Fibroblast of villous mesenchyme (primary cell): ENCODE measurements around the gene NBEA. TPM values are rescaled to one million over a fixed set of nuclear protein-coding genes. Genes with fewer than 3 reads are reported as not detected.
A peak's percentile ranks its signal among the peaks of the same experiment; 100 is the strongest.

Source experiments
- DNase-seq: peaks from one replicate; pipeline ENCODE4 v3.0.0-alpha.2; 2010; ENCODE audit warnings: low read depth
- H3K4me3 ChIP-seq: 2 replicates; pipeline ENCODE4 v1.5.1; 2011; ENCODE audit warnings: low read depth, mild to moderate bottlenecking, low read length
- CTCF ChIP-seq: IDR thresholded peaks from 2 replicates; pipeline ENCODE4 v1.5.1; 2012; ENCODE audit warnings: low read depth, mild to moderate bottlenecking, low read length; ENCODE audit not compliant: insufficient read depth
- total RNA-seq: library from RNA; depleted of rRNA; stranded (reverse); fragments of >200 nt; gene quantifications from 2 replicates; pipeline ENCODE4 v1.2.3, GENCODE V29; 2012

NBEA gene
- total RNA-seq, 1 donor: 9.5 TPM

- no peak overlapping the region for H3K4me3 ChIP-seq
- TF ChIP-seq CTCF: no peak
- no peak for DNase-seq
Observed at GRCh38 chr13:35704331-35704730, 762.3 kb downstream of the NBEA start.

- H3K4me3 ChIP-seq: no peak overlapping the region
- TF ChIP-seq CTCF: no peak
- no peak for DNase-seq
Observed at GRCh38 chr13:35706281-35706680, 764.2 kb downstream of the NBEA start.

- no peak overlapping the region for H3K4me3 ChIP-seq
- no peak for DNase-seq
Observed at GRCh38 chr13:35706721-35707120, 764.7 kb downstream of the NBEA start.

GRCh38 chr13:35711909-35712308 lies 769.8 kb downstream of the NBEA start:
- no peak for TF ChIP-seq CTCF
- DNase-seq: no peak
- no peak overlapping the region for H3K4me3 ChIP-seq

More at GRCh38 chr13:35706721-35707120, 764.7 kb downstream of the NBEA start:
- no peak for TF ChIP-seq CTCF

- DNase-seq: peak; percentile 51
- no peak overlapping the region for H3K4me3 ChIP-seq
- no peak for TF ChIP-seq CTCF
Observed at GRCh38 chr13:35712907-35713761, 771.1 kb downstream of the NBEA start.

- H3K4me3 ChIP-seq: no peak overlapping the region
- TF ChIP-seq CTCF: no peak
- DNase-seq: no peak
Observed at GRCh38 chr13:35714121-35714520, 772.1 kb downstream of the NBEA start.
